Measurements from ENCODE around the gene ELAC1.

GRCh38 chr18:51006948-51007789, 39.3 kb downstream of the ELAC1 start:
- TF ChIP-seq CTCF (IDR thresholded peaks at IDR 0.05; ENCODE audit: low read length) (no peak), EZH2 (optimal IDR thresholded peaks at IDR 0.05; ENCODE audit: low read depth, low read length) (no peak), EZH2phosphoT487 (IDR thresholded peaks at IDR 0.05; ENCODE audit: low read length) (no peak)

Data from MM.1S (cell line).